Neutrophil (primary cell): Measurements from ENCODE around the gene PDC.
"Not testable (repeated sequence)": the region's sequence is repeated elsewhere in the genome, so short reads cannot be mapped to it uniquely, and the experiment has no call there.

Experiments used
- H3K27ac ChIP-seq: fragments of 200-600 bp; sonication (generic); 2 replicates; pipeline ENCODE4 v1.5.1; 2016; ENCODE audit warnings: mild to moderate bottlenecking, moderate library complexity
- H3K27me3 ChIP-seq: fragments of 200-600 bp; sonication (generic); 2 replicates; pipeline ENCODE4 v1.6.0; 2016; ENCODE audit warnings: mild to moderate bottlenecking
- H3K36me3 ChIP-seq: fragments of 200-600 bp; sonication (generic); 2 replicates; pipeline ENCODE4 v1.5.1; 2017
- H3K4me1 ChIP-seq, 2 experiments: fragments of 200-600 bp in 1 of 2; sonication (generic) in 1 of 2; 1 replicate in 1 of 2; 2 replicates in 1 of 2; pipeline versions ENCODE4 v1.5.1 to v1.6.1; 2013 to 2016; ENCODE audit warnings: low read depth in 1 of 2, low read length in 1 of 2, mild to moderate bottlenecking in 1 of 2, moderate library complexity in 1 of 2; ENCODE audit not compliant: control insufficient read depth in 1 of 2, insufficient read depth in 1 of 2
- H3K4me3 ChIP-seq, 2 experiments: fragments of 200-600 bp in 1 of 2; sonication (generic) in 1 of 2; 1 replicate in 1 of 2; 2 replicates in 1 of 2; pipeline ENCODE4 v1.5.1; 2013 to 2016; ENCODE audit warnings: low read depth in 1 of 2, low read length in 1 of 2, mild to moderate bottlenecking in 1 of 2, moderate library complexity in 1 of 2
- H3K9me3 ChIP-seq: fragments of 200-600 bp; sonication (generic); 2 replicates; pipeline ENCODE4 v1.5.1; 2016
- CTCF ChIP-seq: fragments of 200-600 bp; sonication (generic); IDR thresholded peaks from 2 replicates; pipeline ENCODE4 v1.5.1; 2016; ENCODE audit warnings: antibody characterized with exemption

The PDC gene

GRCh38 chr1:186473047-186473446 lies 12.1 kb upstream of the PDC start:
- H3K27me3 ChIP-seq, result no peaks in the 10 kb centered on the region
- no peak overlapping the region for H3K4me3 ChIP-seq
- H3K4me1 ChIP-seq, result no peaks in the 10 kb centered on the region
- TF ChIP-seq CTCF, result no peak
- no peaks in the 10 kb centered on the region for H3K36me3 ChIP-seq
- no peaks in the 10 kb centered on the region for H3K9me3 ChIP-seq
- H3K27ac ChIP-seq, result no peak overlapping the region

- H3K27ac ChIP-seq, result no peak overlapping the region
- no peaks in the 10 kb centered on the region for H3K9me3 ChIP-seq
- H3K27me3 ChIP-seq, result no peaks in the 10 kb centered on the region
- H3K36me3 ChIP-seq, result no peaks in the 10 kb centered on the region
- H3K4me1 ChIP-seq, result no peaks in the 10 kb centered on the region
- no peak overlapping the region for H3K4me3 ChIP-seq
- TF ChIP-seq CTCF, result no peak
Observed at GRCh38 chr1:186465946-186466345, 5.0 kb upstream of the PDC start.

GRCh38 chr1:186465491-186465890 lies 4.6 kb upstream of the PDC start:
- not testable (repeated sequence) for H3K9me3 ChIP-seq, H3K4me3 ChIP-seq, H3K27me3 ChIP-seq, H3K4me1 ChIP-seq, H3K36me3 ChIP-seq, H3K27ac ChIP-seq

GRCh38 chr1:186463926-186464325 lies 3.0 kb upstream of the PDC start:
- Histone ChIP-seq H3K27me3 (no peaks in the 10 kb centered on the region), H3K9me3 (no peaks in the 10 kb centered on the region), H3K27ac (no peak overlapping the region), H3K4me3 (no peak overlapping the region), H3K4me1 (no peaks in the 10 kb centered on the region), H3K36me3 (no peaks in the 10 kb centered on the region)
- TF ChIP-seq CTCF, result no peak

GRCh38 chr1:186463511-186463910 lies 2.6 kb upstream of the PDC start:
- no peak overlapping the region for H3K4me3 ChIP-seq
- H3K27me3 ChIP-seq, result no peaks in the 10 kb centered on the region
- H3K9me3 ChIP-seq, result no peaks in the 10 kb centered on the region
- TF ChIP-seq CTCF, result no peak
- H3K27ac ChIP-seq, result no peak overlapping the region
- H3K36me3 ChIP-seq, result no peaks in the 10 kb centered on the region
- no peaks in the 10 kb centered on the region for H3K4me1 ChIP-seq

- H3K9me3 ChIP-seq, H3K4me3 ChIP-seq, H3K27ac ChIP-seq, H3K36me3 ChIP-seq, H3K4me1 ChIP-seq, H3K27me3 ChIP-seq: not testable (repeated sequence)
Observed at GRCh38 chr1:186459161-186459560, 1.8 kb downstream of the PDC start.

- H3K27me3 ChIP-seq, result no peaks in the 10 kb centered on the region
- no peak overlapping the region for H3K4me3 ChIP-seq
- H3K27ac ChIP-seq, result no peak overlapping the region
- no peaks in the 10 kb centered on the region for H3K4me1 ChIP-seq
- no peaks in the 10 kb centered on the region for H3K36me3 ChIP-seq
- H3K9me3 ChIP-seq, result no peaks in the 10 kb centered on the region
- TF ChIP-seq CTCF, result no peak
Observed at GRCh38 chr1:186456729-186457255, 4.1 kb downstream of the PDC start.
